ENCODE data around the gene GGTA1.

Gene GGTA1

GRCh38 chr9:121445986-121446385, 53.7 kb downstream of the GGTA1 start:
- H3K36me3 ChIP-seq (ENCODE audit: insufficient read depth, low read length): no peaks in the 10 kb centered on the region
- H4K20me1 ChIP-seq (ENCODE audit: insufficient read depth, low read length, poor library complexity, severe bottlenecking): no peaks in the 10 kb centered on the region
- H3K4me2 ChIP-seq (ENCODE audit: low read depth, low read length, poor library complexity, severe bottlenecking): no peak overlapping the region
- H2AFZ ChIP-seq (ENCODE audit: low read length): no peak overlapping the region
- H3K9me3 ChIP-seq (ENCODE audit: insufficient read depth, low read depth, low read length): no peaks in the 10 kb centered on the region
- no peaks in the 10 kb centered on the region for H3K9me2 ChIP-seq (replicated peaks; ENCODE audit: low read depth, low read length)
- H3K4me1 ChIP-seq (ENCODE audit: insufficient read depth, low read length, poor library complexity, severe bottlenecking): peaks cover 14% of the 10 kb centered on the region
- no peak overlapping the region for H3K9ac ChIP-seq (ENCODE audit: low read depth, low read length, poor library complexity, severe bottlenecking)
- H3K27me3 ChIP-seq (ENCODE audit: insufficient read depth, low read length, poor library complexity, severe bottlenecking): no peaks in the 10 kb centered on the region
- H3K79me2 ChIP-seq (ENCODE audit: insufficient read depth, low read length): no peaks in the 10 kb centered on the region
- no peak for TF ChIP-seq EZH2phosphoT487 (IDR thresholded peaks at IDR 0.05; ENCODE audit: borderline replicate concordance)
- peak; percentile 94 for TF ChIP-seq CTCF (conservative IDR thresholded peaks at IDR 0.05; ENCODE audit: low read length)
- H3F3A ChIP-seq (ENCODE audit: low read depth): no peaks in the 10 kb centered on the region
- no peak overlapping the region for H3K4me3 ChIP-seq (ENCODE audit: low read length, poor library complexity, severe bottlenecking)

- TF ChIP-seq CTCF (conservative IDR thresholded peaks at IDR 0.05; ENCODE audit: low read length) (no peak), EZH2phosphoT487 (IDR thresholded peaks at IDR 0.05; ENCODE audit: borderline replicate concordance) (no peak)
- H3K27me3 ChIP-seq (ENCODE audit: insufficient read depth, low read length, poor library complexity, severe bottlenecking): no peaks in the 10 kb centered on the region
- no peak overlapping the region for H3K4me3 ChIP-seq (ENCODE audit: low read length, poor library complexity, severe bottlenecking)
- H2AFZ ChIP-seq (ENCODE audit: low read length): no peak overlapping the region
- no peak overlapping the region for H3K9ac ChIP-seq (ENCODE audit: low read depth, low read length, poor library complexity, severe bottlenecking)
- H3K9me3 ChIP-seq (ENCODE audit: insufficient read depth, low read depth, low read length): no peaks in the 10 kb centered on the region
- H3K9me2 ChIP-seq (replicated peaks; ENCODE audit: low read depth, low read length): no peaks in the 10 kb centered on the region
- H4K20me1 ChIP-seq (ENCODE audit: insufficient read depth, low read length, poor library complexity, severe bottlenecking): no peaks in the 10 kb centered on the region
- no peak overlapping the region for H3K4me2 ChIP-seq (ENCODE audit: low read depth, low read length, poor library complexity, severe bottlenecking)
- H3K79me2 ChIP-seq (ENCODE audit: insufficient read depth, low read length): no peaks in the 10 kb centered on the region
- no peaks in the 10 kb centered on the region for H3K36me3 ChIP-seq (ENCODE audit: insufficient read depth, low read length)
- peaks cover 14% of the 10 kb centered on the region for H3K4me1 ChIP-seq (ENCODE audit: insufficient read depth, low read length, poor library complexity, severe bottlenecking)
- H3F3A ChIP-seq (ENCODE audit: low read depth): no peaks in the 10 kb centered on the region
Observed at GRCh38 chr9:121443981-121444380, 55.7 kb downstream of the GGTA1 start.

- no peaks in the 10 kb centered on the region for H3K79me2 ChIP-seq (ENCODE audit: insufficient read depth, low read length)
- no peak overlapping the region for H3K9ac ChIP-seq (ENCODE audit: low read depth, low read length, poor library complexity, severe bottlenecking)
- no peaks in the 10 kb centered on the region for H3F3A ChIP-seq (ENCODE audit: low read depth)
- no peaks in the 10 kb centered on the region for H3K36me3 ChIP-seq (ENCODE audit: insufficient read depth, low read length)
- TF ChIP-seq EZH2phosphoT487 (IDR thresholded peaks at IDR 0.05; ENCODE audit: borderline replicate concordance) (no peak), CTCF (conservative IDR thresholded peaks at IDR 0.05; ENCODE audit: low read length) (no peak)
- H3K9me2 ChIP-seq (replicated peaks; ENCODE audit: low read depth, low read length): no peaks in the 10 kb centered on the region
- no peaks in the 10 kb centered on the region for H3K27me3 ChIP-seq (ENCODE audit: insufficient read depth, low read length, poor library complexity, severe bottlenecking)
- no peaks in the 10 kb centered on the region for H3K9me3 ChIP-seq (ENCODE audit: insufficient read depth, low read depth, low read length)
- no peak overlapping the region for H2AFZ ChIP-seq (ENCODE audit: low read length)
- H4K20me1 ChIP-seq (ENCODE audit: insufficient read depth, low read length, poor library complexity, severe bottlenecking): no peaks in the 10 kb centered on the region
- no peaks in the 10 kb centered on the region for H3K4me1 ChIP-seq (ENCODE audit: insufficient read depth, low read length, poor library complexity, severe bottlenecking)
- H3K4me3 ChIP-seq (ENCODE audit: low read length, poor library complexity, severe bottlenecking): no peak overlapping the region
- H3K4me2 ChIP-seq (ENCODE audit: low read depth, low read length, poor library complexity, severe bottlenecking): no peak overlapping the region
Observed at GRCh38 chr9:121441165-121441564, 58.5 kb downstream of the GGTA1 start.

All from Loucy (cell line).